Eye (tissue), 1 donor: ENCODE results near the gene DLGAP4.

Experiments
- DNase-seq: peaks from one replicate; pipeline ENCODE4 v3.0.0-alpha.2; 2015

DLGAP4 gene

GRCh38 chr20:36308986-36309385, 2.8 kb downstream of the DLGAP4 start:
- no peak for DNase-seq

GRCh38 chr20:36309643-36310042, 3.5 kb downstream of the DLGAP4 start:
- DNase-seq: no peak

- DNase-seq: no peak
Observed at GRCh38 chr20:36310215-36310981, 4.3 kb downstream of the DLGAP4 start.

GRCh38 chr20:36311141-36311853, 5.2 kb downstream of the DLGAP4 start:
- no peak for DNase-seq

GRCh38 chr20:36311854-36312723, 6.0 kb downstream of the DLGAP4 start:
- no peak for DNase-seq

GRCh38 chr20:36312724-36313441, 6.7 kb downstream of the DLGAP4 start:
- no peak for DNase-seq

- DNase-seq: no peak
Observed at GRCh38 chr20:36313476-36313875, 7.3 kb downstream of the DLGAP4 start.

- no peak for DNase-seq
Observed at GRCh38 chr20:36313926-36314325, 7.8 kb downstream of the DLGAP4 start.

GRCh38 chr20:36314734-36315544, 8.8 kb downstream of the DLGAP4 start:
- no peak for DNase-seq

GRCh38 chr20:36315545-36316351, 9.6 kb downstream of the DLGAP4 start:
- no peak for DNase-seq

- no peak for DNase-seq
Observed at GRCh38 chr20:36317675-36318074, 11.5 kb downstream of the DLGAP4 start.

- DNase-seq: no peak
Observed at GRCh38 chr20:36318166-36318565, 12.0 kb downstream of the DLGAP4 start.

GRCh38 chr20:36319356-36320260, 13.5 kb downstream of the DLGAP4 start:
- no peak for DNase-seq

- no peak for DNase-seq
Observed at GRCh38 chr20:36320261-36320897, 14.2 kb downstream of the DLGAP4 start.

GRCh38 chr20:36320898-36321695, 15.0 kb downstream of the DLGAP4 start:
- no peak for DNase-seq

GRCh38 chr20:36322131-36322530, 16.0 kb downstream of the DLGAP4 start:
- DNase-seq: no peak

- DNase-seq: no peak
Observed at GRCh38 chr20:36330091-36330490, 24.0 kb downstream of the DLGAP4 start.

- peak; percentile 71 for DNase-seq
Observed at GRCh38 chr20:36331209-36331608, 25.1 kb downstream of the DLGAP4 start.
